ENCODE results near the gene TSN.

DNA sequence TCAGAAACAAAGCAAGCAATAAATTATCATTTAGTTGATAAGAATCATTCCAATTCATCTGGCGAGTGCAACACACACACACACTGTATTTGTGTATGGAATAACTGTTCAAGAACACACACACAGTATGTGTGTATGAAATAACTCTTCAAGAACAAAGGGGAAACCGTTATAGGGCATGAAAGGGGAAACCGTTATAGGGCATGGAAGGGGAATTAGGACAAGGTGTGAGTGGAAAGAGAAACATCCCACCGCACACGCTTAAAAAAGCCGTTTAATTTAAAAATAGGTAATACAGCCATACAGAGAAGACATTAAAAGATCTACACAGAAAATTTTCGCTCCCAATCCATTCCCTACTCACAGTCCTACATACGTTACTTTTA is 607 bp upstream of the TSN start:
- TF ChIP-seq EP300 (IDR thresholded peaks at IDR 0.05; ENCODE audit: borderline replicate concordance in 1 of 2, low read depth in 1 of 2, low read length in 1 of 2), result no peak
- no peak for TF ChIP-seq FOXM1 (IDR thresholded peaks at IDR 0.05; ENCODE audit: low read depth)
- TF ChIP-seq JUND (IDR thresholded peaks at IDR 0.05), result no peak
- no peak for TF ChIP-seq CTCF (IDR thresholded peaks at IDR 0.05)
- no peak for TF ChIP-seq TAF1 (IDR thresholded peaks at IDR 0.05; ENCODE audit: borderline replicate concordance, low read depth, low read length)
- no peak for TF ChIP-seq POLR2AphosphoS5 (IDR thresholded peaks at IDR 0.05; ENCODE audit: low read depth, low read length)
- TF ChIP-seq RAD21 (IDR thresholded peaks at IDR 0.05; ENCODE audit: low read length), result no peak
- TF ChIP-seq, protein P1, sequence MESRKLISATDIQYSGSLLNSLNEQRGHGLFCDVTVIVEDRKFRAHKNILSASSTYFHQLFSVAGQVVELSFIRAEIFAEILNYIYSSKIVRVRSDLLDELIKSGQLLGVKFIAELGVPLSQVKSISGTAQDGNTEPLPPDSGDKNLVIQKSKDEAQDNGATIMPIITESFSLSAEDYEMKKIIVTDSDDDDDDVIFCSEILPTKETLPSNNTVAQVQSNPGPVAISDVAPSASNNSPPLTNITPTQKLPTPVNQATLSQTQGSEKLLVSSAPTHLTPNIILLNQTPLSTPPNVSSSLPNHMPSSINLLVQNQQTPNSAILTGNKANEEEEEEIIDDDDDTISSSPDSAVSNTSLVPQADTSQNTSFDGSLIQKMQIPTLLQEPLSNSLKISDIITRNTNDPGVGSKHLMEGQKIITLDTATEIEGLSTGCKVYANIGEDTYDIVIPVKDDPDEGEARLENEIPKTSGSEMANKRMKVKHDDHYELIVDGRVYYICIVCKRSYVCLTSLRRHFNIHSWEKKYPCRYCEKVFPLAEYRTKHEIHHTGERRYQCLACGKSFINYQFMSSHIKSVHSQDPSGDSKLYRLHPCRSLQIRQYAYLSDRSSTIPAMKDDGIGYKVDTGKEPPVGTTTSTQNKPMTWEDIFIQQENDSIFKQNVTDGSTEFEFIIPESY (IDR thresholded peaks at IDR 0.05; ENCODE audit: borderline replicate concordance, low read depth), result no peak
- TF ChIP-seq RCOR1 (IDR thresholded peaks at IDR 0.05; ENCODE audit: low read length), result no peak
- no peak for TF ChIP-seq RXRA (IDR thresholded peaks at IDR 0.05; ENCODE audit: borderline replicate concordance, low read depth)
- TF ChIP-seq MAX (IDR thresholded peaks at IDR 0.05; ENCODE audit: low read depth), result no peak

All from SK-N-SH (cell line).